Stimulated activated memory B cell treated with anti-CD40 and anti-IgM and Interleukin-4, amounts not matched to agents 10 μg/mL and 1 μg/mL and 100 μg/mL, for 72 hours (primary cell): ENCODE data around the gene GKAP1.
"Not testable (repeated sequence)": the region's sequence is repeated elsewhere in the genome, so short reads cannot be mapped to it uniquely, and the experiment has no call there.

Experiments used
- ATAC-seq: fragments of 150-1000 bp; cut with Tn5 transposase; 2 replicates; pipeline ENCODE4 v1.10.0; 2021
- H3K27ac Mint-ChIP-seq: one replicate; pipeline ENCODE4 v1.8.0; 2022; ENCODE audit warnings: mild to moderate bottlenecking, mixed read lengths
- H3K27me3 Mint-ChIP-seq: one replicate; pipeline ENCODE4 v1.8.0; 2022; ENCODE audit warnings: mixed read lengths
- H3K36me3 Mint-ChIP-seq: one replicate; pipeline ENCODE4 v1.8.0; 2022; ENCODE audit warnings: mixed read lengths
- H3K4me1 Mint-ChIP-seq: one replicate; pipeline ENCODE4 v1.8.0; 2022; ENCODE audit warnings: mixed read lengths
- H3K4me3 Mint-ChIP-seq: one replicate; pipeline ENCODE4 v1.8.0; 2022; ENCODE audit warnings: mild to moderate bottlenecking, moderate library complexity, mixed read lengths
- H3K9me3 Mint-ChIP-seq: one replicate; pipeline ENCODE4 v1.8.0; 2022; ENCODE audit warnings: mixed read lengths

GKAP1 gene

DNA sequence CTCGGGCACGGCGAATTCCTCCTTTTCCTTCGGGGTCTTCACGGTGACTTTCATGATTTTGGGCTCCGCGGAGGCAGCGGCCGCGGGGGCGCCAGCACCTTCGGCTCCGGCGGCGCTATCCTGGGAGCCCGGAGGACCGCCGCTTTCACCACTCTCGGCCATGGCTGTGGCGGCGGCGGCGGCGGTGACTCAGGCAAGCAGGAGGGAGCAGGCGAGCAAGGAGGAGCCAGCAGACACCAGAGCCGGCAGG lies 110.1 kb downstream of the GKAP1 start:
- peak overlapping the region; percentile 100 for H3K4me3 Mint-ChIP-seq
- H3K27me3 Mint-ChIP-seq = no peaks in the 10 kb centered on the region
- peaks cover 22% of the 10 kb centered on the region for H3K36me3 Mint-ChIP-seq
- ATAC-seq = peak; percentile 73
- peak overlapping the region; percentile 100 for H3K27ac Mint-ChIP-seq
- H3K9me3 Mint-ChIP-seq = no peaks in the 10 kb centered on the region
- H3K4me1 Mint-ChIP-seq = peaks cover 36% of the 10 kb centered on the region

DNA sequence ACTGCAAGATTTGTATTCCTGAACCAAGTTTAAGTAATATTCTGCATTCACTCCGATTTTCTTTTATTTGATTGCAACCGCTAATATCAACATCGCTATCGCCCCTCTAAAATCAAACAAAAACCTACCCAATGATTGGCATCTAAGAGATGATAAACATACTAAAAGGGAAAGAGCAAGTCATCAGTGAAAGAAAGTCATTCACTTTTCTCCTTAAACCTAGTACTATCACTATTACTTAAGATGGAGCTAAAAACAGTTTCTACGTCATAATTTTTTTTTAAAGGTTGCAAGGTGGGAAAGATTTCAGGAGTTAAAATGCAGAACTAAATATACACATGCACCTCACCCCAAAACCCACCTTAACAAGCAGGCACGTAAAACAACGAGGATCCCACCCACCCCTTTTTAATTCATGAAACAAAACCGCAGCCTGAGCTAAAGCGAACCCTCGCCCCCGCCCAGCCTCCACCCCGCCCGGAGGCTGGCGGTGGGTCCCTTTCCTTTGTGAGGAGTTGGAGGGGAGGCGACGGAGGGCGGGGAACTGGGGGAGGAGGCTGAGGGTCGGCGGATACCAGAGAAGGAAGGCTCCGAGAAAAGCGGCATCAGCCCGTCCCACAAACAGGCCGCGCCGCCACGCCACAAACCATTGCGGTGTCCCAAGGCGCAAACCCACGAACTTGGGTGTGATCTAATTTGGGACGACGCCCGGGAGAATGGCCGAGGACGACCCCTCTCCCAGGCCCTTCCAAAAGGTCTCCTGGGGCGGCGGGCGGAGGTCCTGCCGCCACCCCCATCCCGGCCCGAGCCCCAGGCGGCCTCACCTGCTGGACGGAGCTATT lies 110.7 kb downstream of the GKAP1 start:
- H3K9me3 Mint-ChIP-seq = no peaks in the 10 kb centered on the region
- peak overlapping the region; percentile 100 for H3K4me3 Mint-ChIP-seq
- peak overlapping the region; percentile 100 for H3K27ac Mint-ChIP-seq
- peaks cover 40% of the 10 kb centered on the region for H3K4me1 Mint-ChIP-seq
- H3K36me3 Mint-ChIP-seq = peaks cover 22% of the 10 kb centered on the region
- H3K27me3 Mint-ChIP-seq = no peaks in the 10 kb centered on the region
- ATAC-seq = peak; percentile 31

DNA sequence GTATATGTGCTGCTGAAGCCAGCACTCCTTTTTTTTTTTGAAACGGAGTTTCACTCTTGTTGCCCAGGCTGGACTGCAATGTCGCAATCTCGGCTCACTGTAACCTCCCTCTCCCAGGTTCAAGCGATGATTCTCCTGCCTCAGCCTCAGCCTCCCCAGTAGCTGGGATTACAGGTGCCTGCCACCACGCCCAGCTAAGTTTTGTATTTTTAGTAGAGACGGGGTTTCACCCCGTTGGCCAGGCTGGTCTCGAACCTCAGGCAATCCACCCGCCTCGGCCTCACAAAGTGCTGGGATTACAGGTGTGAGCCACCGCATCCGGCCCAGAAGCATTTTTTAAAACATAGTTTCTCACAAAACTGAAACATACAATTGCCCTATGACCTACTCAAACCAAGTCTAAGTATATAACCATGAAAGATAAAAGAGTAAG lies 112.3 kb downstream of the GKAP1 start:
- H3K4me3 Mint-ChIP-seq = peak overlapping the region; percentile 100
- not testable (repeated sequence) for H3K27me3 Mint-ChIP-seq, ATAC-seq, H3K9me3 Mint-ChIP-seq
- H3K4me1 Mint-ChIP-seq = peaks cover 54% of the 10 kb centered on the region
- H3K36me3 Mint-ChIP-seq = peaks cover 22% of the 10 kb centered on the region
- H3K27ac Mint-ChIP-seq = peak overlapping the region; percentile 100

DNA sequence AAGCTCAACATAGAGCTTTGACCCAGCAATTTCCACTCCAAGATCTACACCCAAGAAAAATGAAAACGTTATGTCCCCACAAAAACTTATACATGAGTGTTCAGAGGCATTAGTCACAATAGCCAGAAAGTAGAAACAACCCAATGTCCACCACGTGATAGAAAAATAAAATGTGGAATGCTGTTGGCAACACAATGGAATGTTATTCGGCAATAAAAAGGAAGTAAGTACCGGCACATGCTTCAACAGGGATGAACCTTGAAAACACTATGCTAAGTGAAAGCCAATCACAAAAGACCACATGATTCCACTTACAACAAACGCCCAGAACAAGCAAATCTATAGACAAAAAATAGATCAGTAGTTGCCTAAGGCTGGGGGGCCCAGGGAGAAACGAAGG lies 115.8 kb downstream of the GKAP1 start:
- Mint-ChIP-seq H3K27ac (no peak overlapping the region), H3K9me3 (no peaks in the 10 kb centered on the region), H3K4me3 (no peak overlapping the region), H3K4me1 (peaks cover 67% of the 10 kb centered on the region), H3K27me3 (no peaks in the 10 kb centered on the region), H3K36me3 (peaks cover 20% of the 10 kb centered on the region)
- no peak for ATAC-seq

DNA sequence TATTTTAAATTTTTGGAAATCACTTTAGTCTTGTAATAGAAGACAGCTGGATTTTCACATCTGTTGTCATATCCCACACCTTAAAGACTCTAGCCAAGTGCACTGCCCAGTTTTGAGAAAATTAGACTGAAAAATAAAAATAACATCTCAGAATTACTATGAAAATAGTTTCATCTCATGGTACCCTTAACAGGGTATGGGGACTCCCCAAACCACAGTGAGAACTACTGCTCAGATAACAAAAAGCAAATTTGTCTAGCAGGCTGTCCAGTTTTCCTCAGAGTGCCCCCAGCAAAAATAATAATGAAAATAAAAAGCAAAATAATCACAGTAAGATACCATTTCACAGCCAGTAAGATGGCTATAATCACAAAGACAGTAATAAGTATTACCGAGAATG lies 116.3 kb downstream of the GKAP1 start:
- H3K27ac Mint-ChIP-seq = no peak overlapping the region
- ATAC-seq = no peak
- H3K4me3 Mint-ChIP-seq = no peak overlapping the region
- H3K4me1 Mint-ChIP-seq = peaks cover 65% of the 10 kb centered on the region
- peaks cover 15% of the 10 kb centered on the region for H3K36me3 Mint-ChIP-seq
- H3K27me3 Mint-ChIP-seq = no peaks in the 10 kb centered on the region
- H3K9me3 Mint-ChIP-seq = no peaks in the 10 kb centered on the region

DNA sequence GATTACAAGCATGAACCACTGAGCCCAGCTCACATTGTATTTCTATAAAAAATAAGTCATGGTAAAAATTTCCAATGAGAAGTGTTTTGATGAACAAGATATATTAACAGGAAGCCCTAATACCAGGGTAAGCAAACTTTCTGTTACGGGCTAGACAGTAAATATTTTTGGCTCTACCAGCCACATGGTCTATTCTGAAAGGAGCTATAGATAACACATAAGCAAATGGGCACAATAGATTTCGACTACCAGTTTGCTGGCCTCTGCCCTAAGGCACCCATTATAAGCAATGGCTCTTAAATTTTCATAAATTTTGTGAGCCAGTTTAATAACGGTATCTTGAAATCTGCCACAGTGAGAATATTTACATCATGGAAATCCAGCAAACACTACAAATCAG lies 118.0 kb downstream of the GKAP1 start:
- no peak overlapping the region for H3K27ac Mint-ChIP-seq
- no peak overlapping the region for H3K4me3 Mint-ChIP-seq
- H3K36me3 Mint-ChIP-seq = peaks cover 5% of the 10 kb centered on the region
- H3K9me3 Mint-ChIP-seq = no peaks in the 10 kb centered on the region
- no peaks in the 10 kb centered on the region for H3K27me3 Mint-ChIP-seq
- no peak for ATAC-seq
- H3K4me1 Mint-ChIP-seq = peaks cover 64% of the 10 kb centered on the region

DNA sequence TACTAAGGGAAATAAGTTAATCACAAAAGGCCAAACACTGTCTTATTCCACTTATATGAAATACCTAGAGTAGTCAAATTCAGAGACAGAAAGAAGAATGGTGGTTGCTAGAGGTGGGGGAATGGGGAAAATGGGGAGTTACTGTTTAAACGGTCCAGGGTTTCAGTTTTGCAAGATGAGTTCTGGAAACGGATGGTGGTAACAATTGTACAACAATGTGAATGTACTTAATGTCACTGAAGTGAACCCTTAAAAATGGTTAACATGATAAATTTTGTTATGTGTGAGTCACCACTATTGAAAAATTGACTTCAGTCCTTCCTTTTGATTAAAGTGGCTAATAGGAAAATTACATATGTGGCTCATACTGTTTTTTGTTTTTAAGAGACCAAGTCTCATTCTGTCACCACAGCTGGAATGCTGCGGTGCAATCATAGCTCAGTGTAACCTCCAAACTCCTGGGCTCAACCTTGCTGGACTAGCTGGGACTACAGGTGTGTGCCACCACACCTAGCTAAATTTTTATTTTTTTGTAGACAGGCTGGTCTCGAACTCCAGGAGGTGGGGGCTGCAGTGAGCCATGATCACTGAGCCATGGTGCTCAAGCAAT lies 118.5 kb downstream of the GKAP1 start:
- H3K27me3 Mint-ChIP-seq = no peaks in the 10 kb centered on the region
- no peak for ATAC-seq
- H3K9me3 Mint-ChIP-seq = no peaks in the 10 kb centered on the region
- H3K4me3 Mint-ChIP-seq = no peak overlapping the region
- H3K4me1 Mint-ChIP-seq = peaks cover 69% of the 10 kb centered on the region
- peaks cover 5% of the 10 kb centered on the region for H3K36me3 Mint-ChIP-seq
- H3K27ac Mint-ChIP-seq = no peak overlapping the region

DNA sequence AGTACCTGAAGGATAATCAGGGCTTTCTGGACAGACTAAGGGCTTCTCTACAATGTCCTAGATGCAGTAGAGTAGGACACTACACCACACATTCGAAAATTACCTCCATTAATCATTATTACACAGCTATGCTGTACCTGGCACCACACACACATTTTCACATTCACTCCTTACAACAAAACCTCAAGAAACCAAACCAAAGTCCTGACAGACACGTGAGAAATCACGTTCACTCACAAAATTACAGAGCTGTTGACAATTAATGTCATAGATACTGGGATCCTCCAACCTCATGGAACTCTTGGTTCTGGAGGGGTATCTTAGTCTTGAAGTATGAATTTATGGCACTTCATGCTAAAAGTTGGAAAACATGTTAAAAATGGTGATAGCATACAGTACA lies 126.1 kb downstream of the GKAP1 start:
- no peaks in the 10 kb centered on the region for H3K9me3 Mint-ChIP-seq
- H3K27me3 Mint-ChIP-seq = no peaks in the 10 kb centered on the region
- peaks cover 80% of the 10 kb centered on the region for H3K4me1 Mint-ChIP-seq
- ATAC-seq = no peak
- H3K4me3 Mint-ChIP-seq = no peak overlapping the region
- no peaks in the 10 kb centered on the region for H3K36me3 Mint-ChIP-seq
- H3K27ac Mint-ChIP-seq = no peak overlapping the region
